Activated T-cell treated with anti-CD3 and anti-CD28 coated beads, Interleukin-2, amount 50 U/mL, for 1 hour (primary cell): Measurements from ENCODE around the gene BAZ2B.
"Not testable (repeated sequence)": the region's sequence is repeated elsewhere in the genome, so short reads cannot be mapped to it uniquely, and the experiment has no call there.

ENCODE experiments used
- DNase-seq: peaks from one replicate; pipeline ENCODE4 v3.0.0-alpha.2; 2020

The BAZ2B gene

GRCh38 chr2:159399716-159400415 is 216.5 kb downstream of the BAZ2B start:
- no peak for DNase-seq

GRCh38 chr2:159396799-159397198 is 219.5 kb downstream of the BAZ2B start:
- no peak for DNase-seq

GRCh38 chr2:159382447-159383028 is 233.8 kb downstream of the BAZ2B start:
- no peak for DNase-seq

- no peak for DNase-seq
Measured at GRCh38 chr2:159381574-159381973, 234.8 kb downstream of the BAZ2B start.

- DNase-seq: no peak
Measured at GRCh38 chr2:159380685-159381239, 235.6 kb downstream of the BAZ2B start.

- DNase-seq: no peak
Measured at GRCh38 chr2:159379181-159379580, 237.2 kb downstream of the BAZ2B start.

GRCh38 chr2:159375241-159375640 is 241.1 kb downstream of the BAZ2B start:
- no peak for DNase-seq

GRCh38 chr2:159371506-159371905 is 244.8 kb downstream of the BAZ2B start:
- no peak for DNase-seq

- DNase-seq: no peak
Measured at GRCh38 chr2:159366538-159366937, 249.8 kb downstream of the BAZ2B start.

- DNase-seq: no peak
Measured at GRCh38 chr2:159362816-159363251, 253.5 kb downstream of the BAZ2B start.

- no peak for DNase-seq
Measured at GRCh38 chr2:159362094-159362493, 254.3 kb downstream of the BAZ2B start.

GRCh38 chr2:159361603-159362002 is 254.7 kb downstream of the BAZ2B start:
- DNase-seq: not testable (repeated sequence)

- no peak for DNase-seq
Measured at GRCh38 chr2:159356053-159356554, 260.2 kb downstream of the BAZ2B start.

GRCh38 chr2:159351977-159352376 is 264.4 kb downstream of the BAZ2B start:
- no peak for DNase-seq

GRCh38 chr2:159349674-159350299 is 266.6 kb downstream of the BAZ2B start:
- no peak for DNase-seq

GRCh38 chr2:159326569-159327255 is 289.6 kb downstream of the BAZ2B start:
- no peak for DNase-seq

GRCh38 chr2:159322419-159322818 is 293.9 kb downstream of the BAZ2B start:
- DNase-seq: no peak

- no peak for DNase-seq
Measured at GRCh38 chr2:159317392-159318088, 298.8 kb downstream of the BAZ2B start.

- no peak for DNase-seq
Measured at GRCh38 chr2:159307942-159308341, 308.4 kb downstream of the BAZ2B start.

GRCh38 chr2:159300586-159300985 is 315.8 kb downstream of the BAZ2B start:
- DNase-seq: no peak

GRCh38 chr2:159298967-159299366 is 317.4 kb downstream of the BAZ2B start:
- DNase-seq: no peak

GRCh38 chr2:159297042-159297707 is 319.2 kb downstream of the BAZ2B start:
- no peak for DNase-seq
